HepG2 (cell line): Measurements from ENCODE around the gene SLIT3. TPM values are rescaled to one million over a fixed set of nuclear protein-coding genes. Genes with fewer than 3 reads are reported as not detected.

ENCODE experiments used
- ATAC-seq: fragments of 200-7000 bp; cut with Tn5 transposase; 3 replicates; pipeline ENCODE4 v1.9.1; 2020; ENCODE audit warnings: mild to moderate bottlenecking, moderate library complexity
- BruUV-seq: library from RNA; stranded (reverse); fragments of 400-500 nt; replicated peaks from 2 replicates; lab custom pipeline; 2021; lab: Mats Ljungman, UMichigan
- CTCF ChIA-PET: fragments of 300-600 bp; formaldehyde crosslinking; extraction: SDS; loops from one replicate; lab custom pipeline; 2021; ENCODE audit warnings: low total read pairs, inconsistent platforms, low intra/inter-chr PET ratio; lab: Yijun Ruan, JAX
- POLR2A ChIA-PET: fragments of 350-600 bp; sonication (Branson Sonifier 250); formaldehyde crosslinking; loops from one replicate; lab custom pipeline; 2020; ENCODE audit warnings: antibody characterized with exemption, inconsistent platforms; lab: Yijun Ruan, JAX
- DNase-seq: peaks from one replicate; pipeline ENCODE4 v3.0.0-alpha.2; 2015; ENCODE audit warnings: low spot score
- FAIRE-seq: peaks from 3 replicates; lab custom pipeline; 2011; peaks lifted over from hg19 to GRCh38; lab: Jason Lieb, UNC
- H2AFZ ChIP-seq: one replicate; pipeline ENCODE4 v1.6.1; 2011; ENCODE audit warnings: low read length, inconsistent platforms
- H3K27ac ChIP-seq: fragments of 300-600 bp; 3 replicates; pipeline ENCODE4 v1.8.0; 2011; ENCODE audit warnings: mixed run types, mild to moderate bottlenecking, mixed read lengths, low read length, inconsistent platforms; ENCODE audit not compliant: insufficient read depth; ENCODE audit errors: extremely low read length
- H3K27me3 ChIP-seq, 2 experiments: fragments of 200-600 bp in 1 of 2; 2 replicates in 1 of 2; 3 replicates in 1 of 2; pipeline versions ENCODE4 v1.6.0 to v1.8.0; 2011; ENCODE audit warnings: low read length in 2 of 2, mild to moderate bottlenecking in 2 of 2, moderate library complexity in 2 of 2, inconsistent platforms in 1 of 2; ENCODE audit not compliant: insufficient read depth in 2 of 2, control insufficient read depth in 1 of 2
- H3K36me3 ChIP-seq, 2 experiments: fragments of 200-600 bp in 1 of 2; replicated peaks in 1 of 2; 2 replicates in 1 of 2; 3 replicates in 1 of 2; pipeline versions ENCODE4 v1.5.1 to v1.8.0; 2011; ENCODE audit warnings: low read length in 2 of 2, inconsistent platforms in 1 of 2; ENCODE audit not compliant: insufficient read depth in 2 of 2, control insufficient read depth in 1 of 2
- H3K4me1 ChIP-seq: 2 replicates; pipeline ENCODE4 v1.5.1; 2012; ENCODE audit warnings: low read length, inconsistent platforms; ENCODE audit not compliant: insufficient read depth
- H3K4me2 ChIP-seq: 2 replicates; pipeline ENCODE4 v1.6.0; 2011; ENCODE audit warnings: low read depth, low read length, inconsistent platforms
- H3K4me3 ChIP-seq, 3 experiments: fragments of 200-600 bp in 1 of 3; sonication (generic), shearing (Covaris generic) in 1 of 3; replicated peaks in 1 of 3; 2 replicates each; pipeline ENCODE4 v1.5.1; 2011 to 2016; ENCODE audit warnings: low read length in 3 of 3, inconsistent platforms in 2 of 3, low read depth in 2 of 3, mild to moderate bottlenecking in 2 of 3, control low read depth in 1 of 3, mixed read lengths in 1 of 3; ENCODE audit not compliant: insufficient read depth in 1 of 3
- H3K79me2 ChIP-seq: one replicate; pipeline ENCODE4 v1.6.1; 2011; ENCODE audit warnings: low read length, inconsistent platforms; ENCODE audit not compliant: insufficient read depth
- H3K9ac ChIP-seq: 2 replicates; pipeline ENCODE4 v1.6.0; 2011; ENCODE audit warnings: mild to moderate bottlenecking, low read depth, low read length, inconsistent platforms; ENCODE audit not compliant: insufficient read depth
- H3K9me3 ChIP-seq: 2 replicates; pipeline ENCODE4 v1.5.1; 2012; ENCODE audit warnings: mild to moderate bottlenecking, low read length
- H4K20me1 ChIP-seq: 2 replicates; pipeline ENCODE4 v1.6.0; 2011; ENCODE audit warnings: inconsistent platforms, mild to moderate bottlenecking, low read length, moderate library complexity; ENCODE audit not compliant: insufficient read depth
- ETS1 ChIP-seq: sonication (generic); formaldehyde crosslinking; IDR thresholded peaks from 2 replicates; pipeline ENCODE4 v1.4.0; 2020; ENCODE audit warnings: missing genetic modification reagents
- FOSL1 ChIP-seq: sonication (generic); formaldehyde crosslinking; IDR thresholded peaks from 2 replicates; pipeline ENCODE4 v1.9.0; 2021; ENCODE audit warnings: missing genetic modification reagents, borderline replicate concordance
- GATAD1 ChIP-seq: IDR thresholded peaks from 2 replicates; pipeline ENCODE4 v1.6.1; 2016; ENCODE audit warnings: missing genetic modification reagents, missing compliant biosample characterization
- MTA1 ChIP-seq: sonication (generic); formaldehyde crosslinking; IDR thresholded peaks from 2 replicates; pipeline ENCODE4 v1.4.0; 2020; ENCODE audit warnings: missing genetic modification reagents, mild to moderate bottlenecking, borderline replicate concordance
- STAG1 ChIP-seq: sonication (generic); formaldehyde crosslinking; IDR thresholded peaks from 2 replicates; pipeline ENCODE4 v1.4.0; 2020; ENCODE audit warnings: missing genetic modification reagents
- XRCC5 ChIP-seq: fragments of 200-400 bp; formaldehyde crosslinking; optimal IDR thresholded peaks from 2 replicates; pipeline ENCODE3; 2017; ENCODE audit warnings: mild to moderate bottlenecking, low read length
- ZMYM3 ChIP-seq: sonication (generic); formaldehyde crosslinking; IDR thresholded peaks from 2 replicates; pipeline ENCODE4 v1.5.1; 2020; ENCODE audit warnings: mild to moderate bottlenecking, missing genetic modification reagents
- WGBS: methylation state at CpG from one replicate; pipeline ENCODE4 v1.1.6; 2017; ENCODE audit warnings: low lambda C conversion rate; 5-methylcytosine and 5-hydroxymethylcytosine counted together
- in situ Hi-C: cut with HindIII; loops from 2 replicates; pipeline ENCODE4 v1.10.0; 2017; ENCODE audit warnings: low pct_unique_long_range_greater_than_20kb; ENCODE audit not compliant: extremely low pct_ligation_motif_present
- intact Hi-C: fragments of 100-400 bp; cut with micrococcal nuclease; formaldehyde crosslinking; loops from one replicate; pipeline ENCODE4 v1.10.0; 2022; ENCODE audit not compliant: unreplicated experiment
- polyA plus RNA-seq, 8 experiments: library from polyadenylated mRNA; depleted of rRNA in 3 of 8; stranded (reverse) in 7 of 8; unstranded in 1 of 8; fragments of >200 nt; fragmentation: Illumina TruSeq in 4 of 8; extraction: Trizol in 4 of 8; gene quantifications; 2 replicates each; pipeline versions ENCODE4 v1.2.1 to v1.2.3, GENCODE V29; 2011 to 2016; ENCODE audit warnings: low read depth in 4 of 8, missing spikeins in 1 of 8, mixed read lengths in 1 of 8; ENCODE audit not compliant: insufficient read depth in 1 of 8
- total RNA-seq, 5 experiments: library from RNA; depleted of rRNA; stranded (reverse); fragments of >200 nt; fragmentation: Illumina TruSeq; extraction: Trizol; gene quantifications; 2 replicates each; pipeline ENCODE4 v1.2.3, GENCODE V29; 2016; ENCODE audit warnings: low read depth in 1 of 5
- TF ChIP-seq, protein P1 (sequence below): sonication (generic); formaldehyde crosslinking; IDR thresholded peaks from 2 replicates; pipeline ENCODE4 v1.8.1; 2023; ENCODE audit warnings: missing genetic modification reagents, inconsistent platforms, borderline replicate concordance
- TF ChIP-seq, protein P2 (sequence below): sonication (generic); formaldehyde crosslinking; IDR thresholded peaks from 2 replicates; pipeline ENCODE4 v1.8.0; 2022; ENCODE audit warnings: missing genetic modification reagents, low read depth, mild to moderate bottlenecking, borderline replicate concordance
- TF ChIP-seq, protein P3 (sequence below): sonication (generic); formaldehyde crosslinking; IDR thresholded peaks from 2 replicates; pipeline ENCODE4 v1.4.0; 2020; ENCODE audit warnings: mild to moderate bottlenecking, missing genetic modification reagents
- TF ChIP-seq, protein P4 (sequence below): sonication (generic); formaldehyde crosslinking; IDR thresholded peaks from 2 replicates; pipeline ENCODE4 v1.5.0; 2020; ENCODE audit warnings: mild to moderate bottlenecking, missing genetic modification reagents, borderline replicate concordance

SLIT3 gene
- total and polyA plus RNA-seq, 2 of the 13 experiments (the other 11 are each of a cell fraction or from before 2014, with no cell fraction given) = not detected

DNA sequence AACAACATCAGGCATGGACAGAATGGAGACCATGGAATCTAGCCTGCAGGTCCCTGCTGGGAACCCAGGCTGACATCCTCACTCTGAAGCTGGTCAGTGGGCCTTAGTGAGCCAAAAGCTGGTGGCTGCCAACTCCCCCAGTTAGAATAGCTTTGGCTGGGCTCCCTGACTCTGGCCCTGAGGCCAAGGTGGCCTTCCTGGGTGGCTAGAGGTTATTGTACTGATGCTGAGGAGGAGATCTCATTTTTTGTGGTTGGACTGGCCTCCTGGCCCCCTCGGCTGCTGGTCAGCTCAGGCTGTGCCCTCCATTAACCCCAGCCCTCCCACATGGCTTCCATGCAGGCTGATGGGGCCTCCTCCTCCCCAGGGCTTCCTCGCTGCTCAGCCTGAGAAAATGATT is 620.5 kb downstream of the SLIT3 start (continued):
- TF ChIP-seq, protein P1, sequence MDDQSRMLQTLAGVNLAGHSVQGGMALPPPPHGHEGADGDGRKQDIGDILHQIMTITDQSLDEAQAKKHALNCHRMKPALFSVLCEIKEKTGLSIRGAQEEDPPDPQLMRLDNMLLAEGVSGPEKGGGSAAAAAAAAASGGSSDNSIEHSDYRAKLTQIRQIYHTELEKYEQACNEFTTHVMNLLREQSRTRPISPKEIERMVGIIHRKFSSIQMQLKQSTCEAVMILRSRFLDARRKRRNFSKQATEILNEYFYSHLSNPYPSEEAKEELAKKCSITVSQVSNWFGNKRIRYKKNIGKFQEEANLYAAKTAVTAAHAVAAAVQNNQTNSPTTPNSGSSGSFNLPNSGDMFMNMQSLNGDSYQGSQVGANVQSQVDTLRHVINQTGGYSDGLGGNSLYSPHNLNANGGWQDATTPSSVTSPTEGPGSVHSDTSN (CRISPR knock-in tag) = no peak

DNA sequence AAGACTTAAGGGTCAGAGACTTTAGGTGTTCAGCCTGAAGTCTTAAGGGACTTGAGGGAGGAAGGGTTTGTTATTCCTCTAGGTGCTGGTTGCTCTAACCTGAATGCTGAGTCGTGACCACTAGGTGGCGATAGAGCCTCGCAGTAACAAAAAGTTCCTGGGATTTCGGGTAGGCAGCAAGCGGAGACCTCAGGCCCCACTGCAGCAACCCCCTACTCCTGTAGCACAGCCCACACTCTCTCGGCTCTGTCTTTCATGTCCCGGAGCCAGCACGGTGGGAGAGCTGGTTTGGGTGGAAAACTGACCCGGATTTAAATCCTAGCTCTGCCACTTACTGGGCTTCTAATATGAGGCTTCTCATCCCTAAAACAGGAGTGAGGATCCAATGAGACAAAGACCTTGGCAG is 621.4 kb downstream of the SLIT3 start:
- Histone ChIP-seq H3K4me3 (no peak overlapping the region), H4K20me1 (no peaks in the 10 kb centered on the region), H3K9me3 (no peaks in the 10 kb centered on the region), H3K36me3 (no peaks in the 10 kb centered on the region), H3K4me2 (0 out of 2 replicates have a peak overlapping the region, but pooled peaks have one; percentile 8), H3K9ac (no peak overlapping the region), H2AFZ (no peak overlapping the region), H3K27ac (no peak overlapping the region), H3K79me2 (no peaks in the 10 kb centered on the region), H3K4me1 (peaks cover 23% of the 10 kb centered on the region), H3K27me3 (peaks cover 0 to 9% of the 10 kb centered on the region in 2 experiments; a peak in 2 of 5 replicates)
- BruUV-seq = no TSS peak
- intact Hi-C loops (loop anchor here (1.0 to 2.0 kb wide), 2 partner anchors 307 to 623 kb away; no protein-coding TSS in a partner anchor), in situ Hi-C loops (loop anchor here (10.0 to 25.0 kb wide), 3 partner anchors 417 to 908 kb away; partner anchors contain the start of genes SLIT3 and SPDL1)
- ChIA-PET POLR2A (no interaction called here), CTCF (interaction anchor here (1.8 kb wide), 1 partner anchor 623 kb away, joined by 10 read pairs; no protein-coding TSS in a partner anchor)
- ATAC-seq (peak; percentile 69), FAIRE-seq (peak; percentile 94), DNase-seq (peak; percentile 56)
- WGBS = 8% methylated on average over 5 of the region's 9 CpGs
- TF ChIP-seq, protein P2, sequence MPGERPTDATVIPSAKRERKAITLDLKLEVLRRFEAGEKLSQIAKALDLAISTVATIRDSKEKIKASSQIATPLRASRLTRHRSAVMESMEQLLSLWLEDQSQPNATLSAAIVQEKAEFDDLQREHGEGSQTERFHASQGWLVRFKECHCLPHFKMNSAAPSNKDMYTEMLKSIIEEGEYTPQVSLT (CRISPR knock-in tag) = no peak
- TF ChIP-seq FOSL1 (no peak), XRCC5 (peak; percentile 17), ETS1 (CRISPR knock-in tag) (no peak), ZMYM3 (no peak), MTA1 (no peak), GATAD1 (no peak), STAG1 (CRISPR knock-in tag) (peak; percentile 87)
- TF ChIP-seq, protein P3, sequence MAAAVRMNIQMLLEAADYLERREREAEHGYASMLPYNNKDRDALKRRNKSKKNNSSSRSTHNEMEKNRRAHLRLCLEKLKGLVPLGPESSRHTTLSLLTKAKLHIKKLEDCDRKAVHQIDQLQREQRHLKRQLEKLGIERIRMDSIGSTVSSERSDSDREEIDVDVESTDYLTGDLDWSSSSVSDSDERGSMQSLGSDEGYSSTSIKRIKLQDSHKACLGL (CRISPR knock-in tag) = no peak
- TF ChIP-seq, protein P4, sequence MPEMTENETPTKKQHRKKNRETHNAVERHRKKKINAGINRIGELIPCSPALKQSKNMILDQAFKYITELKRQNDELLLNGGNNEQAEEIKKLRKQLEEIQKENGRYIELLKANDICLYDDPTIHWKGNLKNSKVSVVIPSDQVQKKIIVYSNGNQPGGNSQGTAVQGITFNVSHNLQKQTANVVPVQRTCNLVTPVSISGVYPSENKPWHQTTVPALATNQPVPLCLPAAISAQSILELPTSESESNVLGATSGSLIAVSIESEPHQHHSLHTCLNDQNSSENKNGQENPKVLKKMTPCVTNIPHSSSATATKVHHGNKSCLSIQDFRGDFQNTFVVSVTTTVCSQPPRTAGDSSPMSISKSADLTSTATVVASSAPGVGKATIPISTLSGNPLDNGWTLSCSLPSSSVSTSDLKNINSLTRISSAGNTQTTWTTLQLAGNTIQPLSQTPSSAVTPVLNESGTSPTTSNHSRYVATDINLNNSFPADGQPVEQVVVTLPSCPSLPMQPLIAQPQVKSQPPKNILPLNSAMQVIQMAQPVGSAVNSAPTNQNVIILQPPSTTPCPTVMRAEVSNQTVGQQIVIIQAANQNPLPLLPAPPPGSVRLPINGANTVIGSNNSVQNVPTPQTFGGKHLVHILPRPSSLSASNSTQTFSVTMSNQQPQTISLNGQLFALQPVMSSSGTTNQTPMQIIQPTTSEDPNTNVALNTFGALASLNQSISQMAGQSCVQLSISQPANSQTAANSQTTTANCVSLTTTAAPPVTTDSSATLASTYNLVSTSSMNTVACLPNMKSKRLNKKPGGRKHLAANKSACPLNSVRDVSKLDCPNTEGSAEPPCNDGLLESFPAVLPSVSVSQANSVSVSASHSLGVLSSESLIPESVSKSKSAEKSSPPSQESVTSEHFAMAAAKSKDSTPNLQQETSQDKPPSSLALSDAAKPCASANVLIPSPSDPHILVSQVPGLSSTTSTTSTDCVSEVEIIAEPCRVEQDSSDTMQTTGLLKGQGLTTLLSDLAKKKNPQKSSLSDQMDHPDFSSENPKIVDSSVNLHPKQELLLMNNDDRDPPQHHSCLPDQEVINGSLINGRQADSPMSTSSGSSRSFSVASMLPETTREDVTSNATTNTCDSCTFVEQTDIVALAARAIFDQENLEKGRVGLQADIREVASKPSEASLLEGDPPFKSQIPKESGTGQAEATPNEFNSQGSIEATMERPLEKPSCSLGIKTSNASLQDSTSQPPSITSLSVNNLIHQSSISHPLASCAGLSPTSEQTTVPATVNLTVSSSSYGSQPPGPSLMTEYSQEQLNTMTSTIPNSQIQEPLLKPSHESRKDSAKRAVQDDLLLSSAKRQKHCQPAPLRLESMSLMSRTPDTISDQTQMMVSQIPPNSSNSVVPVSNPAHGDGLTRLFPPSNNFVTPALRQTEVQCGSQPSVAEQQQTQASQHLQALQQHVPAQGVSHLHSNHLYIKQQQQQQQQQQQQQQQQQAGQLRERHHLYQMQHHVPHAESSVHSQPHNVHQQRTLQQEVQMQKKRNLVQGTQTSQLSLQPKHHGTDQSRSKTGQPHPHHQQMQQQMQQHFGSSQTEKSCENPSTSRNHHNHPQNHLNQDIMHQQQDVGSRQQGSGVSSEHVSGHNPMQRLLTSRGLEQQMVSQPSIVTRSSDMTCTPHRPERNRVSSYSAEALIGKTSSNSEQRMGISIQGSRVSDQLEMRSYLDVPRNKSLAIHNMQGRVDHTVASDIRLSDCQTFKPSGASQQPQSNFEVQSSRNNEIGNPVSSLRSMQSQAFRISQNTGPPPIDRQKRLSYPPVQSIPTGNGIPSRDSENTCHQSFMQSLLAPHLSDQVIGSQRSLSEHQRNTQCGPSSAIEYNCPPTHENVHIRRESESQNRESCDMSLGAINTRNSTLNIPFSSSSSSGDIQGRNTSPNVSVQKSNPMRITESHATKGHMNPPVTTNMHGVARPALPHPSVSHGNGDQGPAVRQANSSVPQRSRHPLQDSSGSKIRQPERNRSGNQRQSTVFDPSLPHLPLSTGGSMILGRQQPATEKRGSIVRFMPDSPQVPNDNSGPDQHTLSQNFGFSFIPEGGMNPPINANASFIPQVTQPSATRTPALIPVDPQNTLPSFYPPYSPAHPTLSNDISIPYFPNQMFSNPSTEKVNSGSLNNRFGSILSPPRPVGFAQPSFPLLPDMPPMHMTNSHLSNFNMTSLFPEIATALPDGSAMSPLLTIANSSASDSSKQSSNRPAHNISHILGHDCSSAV = no peak
